ENCODE data around the gene MAPK14.

The MAPK14 gene

DNA sequence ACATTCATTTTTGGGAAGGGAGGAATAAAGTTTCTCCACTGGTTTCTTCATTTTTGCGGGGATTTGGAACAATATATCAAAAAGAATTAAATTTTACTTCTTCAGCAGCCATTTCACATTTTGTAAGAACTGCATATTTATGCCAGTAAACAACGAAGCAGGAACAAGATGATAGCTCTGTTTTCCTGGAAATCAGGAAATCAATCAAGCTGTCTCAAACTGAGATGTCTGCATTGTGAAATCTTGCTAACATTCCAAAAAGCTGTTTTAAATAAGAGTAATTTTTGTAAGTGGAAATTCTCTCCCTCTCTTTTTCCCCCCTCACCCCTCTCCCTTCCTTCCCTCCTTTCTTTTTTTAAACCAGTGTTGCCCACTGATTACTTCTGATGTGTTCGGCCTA, 122.7 kb downstream of the MAPK14 start:
- TF ChIP-seq, protein P1, sequence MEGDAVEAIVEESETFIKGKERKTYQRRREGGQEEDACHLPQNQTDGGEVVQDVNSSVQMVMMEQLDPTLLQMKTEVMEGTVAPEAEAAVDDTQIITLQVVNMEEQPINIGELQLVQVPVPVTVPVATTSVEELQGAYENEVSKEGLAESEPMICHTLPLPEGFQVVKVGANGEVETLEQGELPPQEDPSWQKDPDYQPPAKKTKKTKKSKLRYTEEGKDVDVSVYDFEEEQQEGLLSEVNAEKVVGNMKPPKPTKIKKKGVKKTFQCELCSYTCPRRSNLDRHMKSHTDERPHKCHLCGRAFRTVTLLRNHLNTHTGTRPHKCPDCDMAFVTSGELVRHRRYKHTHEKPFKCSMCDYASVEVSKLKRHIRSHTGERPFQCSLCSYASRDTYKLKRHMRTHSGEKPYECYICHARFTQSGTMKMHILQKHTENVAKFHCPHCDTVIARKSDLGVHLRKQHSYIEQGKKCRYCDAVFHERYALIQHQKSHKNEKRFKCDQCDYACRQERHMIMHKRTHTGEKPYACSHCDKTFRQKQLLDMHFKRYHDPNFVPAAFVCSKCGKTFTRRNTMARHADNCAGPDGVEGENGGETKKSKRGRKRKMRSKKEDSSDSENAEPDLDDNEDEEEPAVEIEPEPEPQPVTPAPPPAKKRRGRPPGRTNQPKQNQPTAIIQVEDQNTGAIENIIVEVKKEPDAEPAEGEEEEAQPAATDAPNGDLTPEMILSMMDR (IDR thresholded peaks at IDR 0.05; ENCODE audit: low read depth, low read length): no peak
- in situ Hi-C loops (cut with HindIII; ENCODE audit: low sequenced_read_pairs): no loop called here
- DNase-seq (ENCODE audit: low read depth, low spot score): no peak
- no peak overlapping the region for H3K4me3 ChIP-seq (ENCODE audit: low read depth, low read length)

GRCh38 chr6:36154286-36154685, 126.7 kb downstream of the MAPK14 start:
- no peak overlapping the region for H3K4me3 ChIP-seq (ENCODE audit: low read depth, low read length)
- no peak for DNase-seq (ENCODE audit: low read depth, low spot score)
- in situ Hi-C loops (cut with HindIII; ENCODE audit: low sequenced_read_pairs): no loop called here
- TF ChIP-seq, protein P1 (IDR thresholded peaks at IDR 0.05; ENCODE audit: low read depth, low read length): no peak

- in situ Hi-C loops (cut with HindIII; ENCODE audit: low sequenced_read_pairs): no loop called here
- no peak overlapping the region for H3K4me3 ChIP-seq (ENCODE audit: low read depth, low read length)
- DNase-seq (ENCODE audit: low read depth, low spot score): no peak
- TF ChIP-seq, protein P1 (IDR thresholded peaks at IDR 0.05; ENCODE audit: low read depth, low read length): no peak
These were observed 128.1 kb downstream of the MAPK14 start for GRCh38 chr6:36155662-36156061.

GRCh38 chr6:36160147-36160760, 132.6 kb downstream of the MAPK14 start:
- TF ChIP-seq, protein P1 (IDR thresholded peaks at IDR 0.05; ENCODE audit: low read depth, low read length): no peak
- peak; percentile 26 for DNase-seq (ENCODE audit: low read depth, low spot score)
- in situ Hi-C loops (cut with HindIII; ENCODE audit: low sequenced_read_pairs): no loop called here
- no peak overlapping the region for H3K4me3 ChIP-seq (ENCODE audit: low read depth, low read length)
